Measurements from ENCODE around the gene TCEAL4.

Gene TCEAL4

GRCh38 chrX:103562801-103563200, 22.5 kb upstream of the TCEAL4 start:
- H3K4me3 ChIP-seq (ENCODE audit: low read depth, low read length) = no peak overlapping the region
- TF ChIP-seq CTCF (IDR thresholded peaks at IDR 0.05; ENCODE audit: borderline replicate concordance, insufficient read depth, low read depth, low read length) = no peak

GRCh38 chrX:103565197-103565596, 20.1 kb upstream of the TCEAL4 start:
- no peak for TF ChIP-seq CTCF (IDR thresholded peaks at IDR 0.05; ENCODE audit: borderline replicate concordance, insufficient read depth, low read depth, low read length)
- H3K4me3 ChIP-seq (ENCODE audit: low read depth, low read length) = no peak overlapping the region

- H3K4me3 ChIP-seq (ENCODE audit: low read depth, low read length) = no peak overlapping the region
- no peak for TF ChIP-seq CTCF (IDR thresholded peaks at IDR 0.05; ENCODE audit: borderline replicate concordance, insufficient read depth, low read depth, low read length)
Observed at GRCh38 chrX:103565752-103566151, 19.6 kb upstream of the TCEAL4 start.

- no peak for TF ChIP-seq CTCF (IDR thresholded peaks at IDR 0.05; ENCODE audit: borderline replicate concordance, insufficient read depth, low read depth, low read length)
- H3K4me3 ChIP-seq (ENCODE audit: low read depth, low read length) = no peak overlapping the region
Observed at GRCh38 chrX:103571121-103571520, 14.2 kb upstream of the TCEAL4 start.

GRCh38 chrX:103571726-103572125, 13.6 kb upstream of the TCEAL4 start:
- no peak overlapping the region for H3K4me3 ChIP-seq (ENCODE audit: low read depth, low read length)
- TF ChIP-seq CTCF (IDR thresholded peaks at IDR 0.05; ENCODE audit: borderline replicate concordance, insufficient read depth, low read depth, low read length) = no peak

GRCh38 chrX:103573202-103573601, 12.1 kb upstream of the TCEAL4 start:
- no peak for TF ChIP-seq CTCF (IDR thresholded peaks at IDR 0.05; ENCODE audit: borderline replicate concordance, insufficient read depth, low read depth, low read length)
- no peak overlapping the region for H3K4me3 ChIP-seq (ENCODE audit: low read depth, low read length)

- H3K4me3 ChIP-seq (ENCODE audit: low read depth, low read length) = no peak overlapping the region
- TF ChIP-seq CTCF (IDR thresholded peaks at IDR 0.05; ENCODE audit: borderline replicate concordance, insufficient read depth, low read depth, low read length) = no peak
Observed at GRCh38 chrX:103584596-103584995, 719 bp upstream of the TCEAL4 start.
